Stimulated activated CD8-positive, alpha-beta memory T cell treated with anti-CD3 and anti-CD28 coated beads, Interleukin-12 subunit alpha, Interleukin-12 subunit beta, amount 100 ng/mL, for 1 hour (primary cell): ENCODE data around the gene SKAP1.
"Not testable (repeated sequence)": the region's sequence is repeated elsewhere in the genome, so short reads cannot be mapped to it uniquely, and the experiment has no call there.

Experiments
- DNase-seq: peaks from one replicate; pipeline ENCODE4 v3.0.0-alpha.2; 2020; ENCODE audit warnings: low read depth

The SKAP1 gene

GRCh38 chr17:48445248-48445620 is 15.2 kb upstream of the SKAP1 start:
- no peak for DNase-seq

- no peak for DNase-seq
These were observed 14.7 kb upstream of the SKAP1 start for GRCh38 chr17:48444516-48445247.

- no peak for DNase-seq
These were observed 13.7 kb upstream of the SKAP1 start for GRCh38 chr17:48443712-48444111.

GRCh38 chr17:48442819-48443218 is 12.8 kb upstream of the SKAP1 start:
- no peak for DNase-seq

- no peak for DNase-seq
These were observed 11.8 kb upstream of the SKAP1 start for GRCh38 chr17:48441862-48442261.

- no peak for DNase-seq
These were observed 11.3 kb upstream of the SKAP1 start for GRCh38 chr17:48441231-48441711.

- no peak for DNase-seq
These were observed 10.7 kb upstream of the SKAP1 start for GRCh38 chr17:48440669-48441068.

- DNase-seq: peak; percentile 35
These were observed 10.0 kb upstream of the SKAP1 start for GRCh38 chr17:48439875-48440505.

GRCh38 chr17:48439110-48439850 is 9.3 kb upstream of the SKAP1 start:
- no peak for DNase-seq

GRCh38 chr17:48438516-48439061 is 8.6 kb upstream of the SKAP1 start:
- DNase-seq: no peak

- no peak for DNase-seq
These were observed 3.9 kb upstream of the SKAP1 start for GRCh38 chr17:48433896-48434295.

GRCh38 chr17:48432820-48433775 is 3.1 kb upstream of the SKAP1 start:
- DNase-seq: no peak

GRCh38 chr17:48429156-48429555 is 858 bp downstream of the SKAP1 start:
- DNase-seq: no peak

GRCh38 chr17:48427598-48427997 is 2.4 kb downstream of the SKAP1 start:
- DNase-seq: peak; percentile 44

- DNase-seq: no peak
These were observed 3.1 kb downstream of the SKAP1 start for GRCh38 chr17:48426761-48427500.

GRCh38 chr17:48426019-48426665 is 3.9 kb downstream of the SKAP1 start:
- no peak for DNase-seq

- not testable (repeated sequence) for DNase-seq
These were observed 8.0 kb downstream of the SKAP1 start for GRCh38 chr17:48422060-48422459.

GRCh38 chr17:48420823-48421222 is 9.2 kb downstream of the SKAP1 start:
- no peak for DNase-seq

GRCh38 chr17:48416971-48417370 is 13.0 kb downstream of the SKAP1 start:
- no peak for DNase-seq
